ENCODE data around the gene RGS6.
A peak's percentile ranks its signal among the peaks of the same experiment; 100 is the strongest.

Gene RGS6

GRCh38 chr14:72023128-72024042, 91.2 kb downstream of the RGS6 start:
- DNase-seq = no peak

- DNase-seq = peak in 1 of 2 experiments; percentile 42
Measured at GRCh38 chr14:72024043-72024407, 91.8 kb downstream of the RGS6 start.

DNA sequence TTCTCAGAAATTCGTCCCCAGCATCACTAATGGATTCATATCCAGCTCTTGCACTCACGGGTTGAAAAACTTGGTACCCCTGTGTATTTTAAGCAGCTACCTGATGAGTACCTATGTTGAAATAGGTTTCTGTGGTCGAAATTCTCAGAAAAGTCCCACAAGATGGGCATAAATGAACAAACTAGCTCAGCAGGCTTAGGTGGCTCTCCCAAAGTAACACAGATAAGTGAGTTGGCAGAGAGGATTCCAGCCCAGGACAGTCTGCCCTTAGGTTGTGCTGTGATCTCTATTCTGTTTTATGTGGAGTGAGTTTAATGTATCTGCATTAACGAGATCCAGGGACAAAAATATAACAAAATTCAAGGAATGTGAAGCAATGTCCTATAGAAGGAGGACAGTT, 92.3 kb downstream of the RGS6 start:
- DNase-seq = no peak

DNA sequence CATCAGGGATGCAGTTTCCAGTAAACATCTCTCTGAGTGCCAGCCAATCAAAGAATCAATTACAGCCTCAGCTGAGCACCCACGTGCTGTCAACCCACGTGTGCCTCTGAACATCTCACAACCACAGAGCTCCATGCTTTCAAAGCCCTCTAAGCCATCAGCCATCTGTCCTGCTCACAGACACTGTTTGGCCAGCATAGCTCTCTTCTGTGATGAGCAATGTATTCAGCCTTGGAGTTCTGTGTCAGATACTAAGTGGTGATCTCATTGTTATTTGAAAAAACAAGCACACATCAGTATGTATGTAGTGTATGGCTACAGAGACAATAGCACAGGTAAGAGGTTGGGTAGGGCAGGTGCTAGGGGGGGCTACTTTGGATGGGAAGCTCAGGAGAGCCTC, 94.3 kb downstream of the RGS6 start:
- no peak for DNase-seq

- no peak for DNase-seq
Measured at GRCh38 chr14:72027061-72027460, 94.8 kb downstream of the RGS6 start.

GRCh38 chr14:72033365-72033764, 101.1 kb downstream of the RGS6 start:
- no peak for DNase-seq

GRCh38 chr14:72040528-72040927, 108.3 kb downstream of the RGS6 start:
- DNase-seq = no peak

- no peak for DNase-seq
Measured at GRCh38 chr14:72045271-72045670, 113.0 kb downstream of the RGS6 start.

DNA sequence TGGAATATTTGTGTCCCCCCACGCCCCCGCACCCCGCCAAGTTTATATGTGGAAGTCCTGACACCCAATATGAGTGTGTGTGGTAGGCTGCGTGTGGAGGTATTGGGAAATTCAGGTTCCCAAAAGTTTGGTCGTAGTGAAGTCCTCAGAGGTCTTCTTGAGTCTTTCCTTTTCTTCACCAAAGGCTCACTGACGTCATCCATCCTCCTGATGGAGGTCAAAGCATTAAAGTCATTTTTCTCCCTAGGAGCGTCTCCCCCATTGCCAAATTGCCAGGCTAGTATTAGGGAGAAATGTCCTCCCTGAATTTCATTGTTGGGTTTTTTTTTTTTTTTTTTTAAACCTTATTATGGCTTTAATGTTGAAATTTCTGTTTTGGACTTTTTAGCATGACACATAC, 113.7 kb downstream of the RGS6 start:
- no peak for DNase-seq

DNA sequence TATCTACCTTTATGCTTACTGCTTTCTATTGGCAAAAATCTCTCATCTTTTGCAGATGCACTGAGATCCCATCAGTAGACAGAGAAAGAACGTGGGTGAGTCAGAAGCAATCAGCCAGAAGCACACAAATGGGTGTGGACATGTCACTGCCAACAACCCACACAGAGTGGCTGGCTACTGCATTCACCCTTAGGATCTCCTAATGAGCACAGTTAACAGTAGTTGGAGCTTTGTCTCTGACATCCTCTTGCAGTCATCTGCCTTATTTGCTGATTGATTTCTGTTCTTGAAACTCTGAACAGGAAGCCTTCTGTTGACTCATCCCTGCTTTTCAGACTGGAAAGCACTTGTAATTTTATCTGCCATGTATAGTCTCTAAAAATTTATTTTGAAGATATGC, 117.2 kb downstream of the RGS6 start:
- no peak for DNase-seq

GRCh38 chr14:72052356-72052755, 120.1 kb downstream of the RGS6 start:
- DNase-seq = no peak

GRCh38 chr14:72053651-72054050, 121.4 kb downstream of the RGS6 start:
- DNase-seq = no peak

DNA sequence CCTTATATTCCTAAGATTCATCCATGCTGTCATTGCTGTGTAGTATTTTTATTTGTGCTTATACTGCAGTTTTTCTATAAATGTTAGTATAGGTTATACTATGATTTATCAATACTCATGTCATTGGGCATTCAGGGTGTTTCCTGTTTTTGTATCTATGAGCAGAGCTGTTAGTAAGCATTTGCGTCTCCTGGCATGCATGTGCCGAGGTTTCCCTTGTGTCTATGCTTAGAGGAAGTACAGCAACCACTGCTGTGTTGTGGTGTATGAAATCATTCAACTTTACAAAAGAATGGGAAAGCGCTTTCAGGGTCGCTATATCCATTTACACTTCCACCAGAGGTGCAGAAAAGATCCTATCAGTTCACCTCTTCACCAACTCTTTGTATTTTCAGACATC, 122.7 kb downstream of the RGS6 start:
- no peak for DNase-seq

DNA sequence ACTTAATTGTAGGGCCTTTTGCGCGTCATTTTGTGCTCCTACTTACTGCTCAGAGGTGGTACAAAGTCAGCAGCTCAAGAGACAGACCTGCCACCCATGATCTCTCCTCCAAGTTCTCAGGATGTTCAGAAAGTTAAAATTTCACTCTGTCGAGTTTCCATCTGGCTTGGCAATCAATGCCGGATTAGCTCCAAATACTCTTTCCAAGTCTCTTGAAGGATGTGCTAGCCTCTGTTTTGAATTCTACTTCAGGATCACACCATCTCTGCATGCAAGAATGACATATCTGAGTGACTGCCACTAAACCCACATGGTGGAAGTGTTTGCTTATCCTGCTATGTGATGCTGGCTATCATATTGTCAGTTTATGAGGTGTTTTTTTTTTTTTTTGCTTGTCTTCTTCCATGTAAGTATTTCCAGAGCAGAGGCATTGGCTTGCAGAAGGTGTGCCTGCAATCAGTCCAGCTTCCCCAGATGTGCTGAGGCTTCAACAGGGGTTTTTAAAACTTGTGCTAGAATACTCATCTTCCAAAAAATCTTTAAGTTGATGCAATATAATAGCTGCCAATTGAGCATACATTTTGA, 125.6 kb downstream of the RGS6 start:
- no peak for DNase-seq

DNA sequence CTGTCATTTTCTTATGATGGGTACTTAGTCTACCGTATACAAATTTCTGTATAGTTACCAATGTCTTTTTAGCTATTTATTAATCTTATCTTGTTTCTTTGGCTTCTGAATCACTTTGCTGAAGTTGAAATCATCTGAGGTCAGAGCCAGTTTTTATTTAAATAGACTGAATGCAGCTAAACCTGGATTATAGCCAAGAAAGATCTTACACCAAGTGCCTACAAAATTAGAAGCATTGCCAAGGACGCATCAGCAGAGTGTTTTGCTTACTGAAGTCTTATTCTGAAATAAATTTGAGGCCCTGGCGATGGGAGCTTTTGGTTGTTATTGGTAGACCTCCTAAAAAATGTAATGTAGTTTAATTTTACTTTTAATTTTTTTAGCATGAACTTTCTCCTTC, 128.2 kb downstream of the RGS6 start:
- no peak for DNase-seq

DNA sequence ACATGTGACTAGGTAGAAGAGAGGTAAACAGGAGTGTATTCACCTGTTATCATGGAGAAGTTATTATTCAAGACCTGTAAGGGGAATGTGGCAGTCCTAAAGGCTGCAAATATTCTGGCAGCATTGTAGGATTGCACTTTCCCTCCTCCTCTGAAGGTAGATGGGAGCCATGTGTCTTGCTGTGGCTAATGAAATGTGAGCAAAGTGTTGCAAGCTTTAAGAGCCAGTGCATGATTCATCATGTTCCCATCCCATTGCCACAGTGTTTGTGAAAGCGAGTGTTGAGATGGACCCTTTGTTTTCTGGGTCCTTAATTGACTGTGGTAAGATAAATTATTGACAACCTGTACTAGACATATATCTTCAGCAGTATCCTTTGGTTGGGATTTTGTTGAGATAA, 128.7 kb downstream of the RGS6 start:
- no peak for DNase-seq

- no peak for DNase-seq
Measured at GRCh38 chr14:72061718-72062117, 129.5 kb downstream of the RGS6 start.

DNA sequence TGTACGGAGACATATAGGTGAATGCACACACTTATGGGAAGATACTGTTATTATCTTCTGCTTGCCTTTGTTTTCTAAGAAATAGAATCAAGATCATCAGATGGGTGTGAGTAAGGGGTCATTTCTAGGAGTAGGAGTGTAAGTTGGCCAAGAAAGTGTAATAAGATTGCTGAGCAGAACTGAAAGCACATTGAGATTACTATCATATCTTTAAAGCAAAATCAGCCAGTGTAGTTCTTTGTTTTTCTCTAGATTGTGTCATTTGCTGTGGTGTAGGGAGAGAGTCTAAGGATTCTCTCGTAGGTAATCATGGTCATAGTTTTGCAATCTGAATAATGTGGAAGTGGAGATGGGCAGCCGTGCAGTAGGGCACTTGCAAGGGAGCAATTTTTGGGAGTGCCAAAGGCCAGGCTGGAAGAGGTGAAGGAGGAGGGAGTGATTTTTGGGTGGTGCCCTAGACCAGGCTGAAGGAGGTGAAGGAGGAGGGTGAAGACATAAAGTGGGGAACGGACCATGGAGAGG, 131.6 kb downstream of the RGS6 start:
- DNase-seq = no peak

DNA sequence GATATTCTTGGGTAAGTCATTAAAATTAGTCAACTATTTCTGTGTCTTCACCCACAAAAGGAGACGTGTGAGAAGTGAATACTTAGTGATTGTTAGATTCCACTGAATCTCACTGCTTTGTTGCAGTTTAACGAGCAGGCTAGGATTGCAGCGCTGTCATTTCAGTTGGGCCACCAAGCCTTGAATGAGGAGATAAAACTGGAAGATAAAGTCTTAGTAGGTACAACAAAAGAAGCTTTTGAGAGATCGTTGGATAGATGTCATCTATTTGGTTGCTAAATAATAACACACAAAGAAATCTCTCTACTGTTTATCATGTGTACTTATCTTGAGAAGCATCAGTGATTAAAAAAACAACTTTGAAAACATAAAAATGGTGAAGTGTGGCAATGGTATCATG, 132.3 kb downstream of the RGS6 start:
- no peak for DNase-seq

GRCh38 chr14:72070458-72070857, 138.2 kb downstream of the RGS6 start:
- DNase-seq = no peak

DNA sequence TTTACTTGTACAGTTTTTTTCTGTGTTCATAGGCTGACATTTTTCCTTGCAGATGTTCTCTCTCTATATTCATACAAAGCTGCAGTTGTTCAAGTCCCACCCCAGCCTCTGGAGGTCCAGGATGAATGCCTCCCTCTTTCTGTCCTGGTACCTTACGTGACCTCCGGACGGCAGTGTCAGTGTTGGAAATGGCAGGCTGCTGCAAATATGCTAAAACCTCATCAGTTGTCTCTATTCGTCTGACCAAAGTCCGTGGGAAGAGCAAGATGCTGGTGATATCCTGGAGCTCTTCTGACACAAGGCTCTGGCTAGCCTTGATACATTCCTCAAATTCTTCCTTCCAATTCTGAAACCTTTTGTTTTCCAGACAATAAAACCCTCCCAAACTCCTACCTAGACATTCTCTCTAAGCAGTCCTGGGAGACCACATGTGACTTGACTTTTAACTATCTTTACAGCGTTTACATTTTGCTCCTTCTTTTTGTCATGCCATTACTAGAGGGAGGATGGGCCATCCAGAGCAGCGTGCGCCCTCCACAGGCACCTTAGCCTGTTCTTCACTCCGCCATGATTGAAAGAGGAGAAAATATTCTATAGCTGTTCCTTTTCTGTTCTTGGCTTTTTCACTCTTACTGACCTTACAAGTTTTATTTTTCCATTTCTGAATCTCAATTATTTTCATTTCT, 143.6 kb downstream of the RGS6 start:
- peak in 1 of 2 experiments; percentile 6 for DNase-seq

GRCh38 chr14:72081137-72081536, 148.9 kb downstream of the RGS6 start:
- DNase-seq = no peak

GRCh38 chr14:72084935-72085334, 152.7 kb downstream of the RGS6 start:
- no peak for DNase-seq

GRCh38 chr14:72089625-72090024, 157.4 kb downstream of the RGS6 start:
- no peak for DNase-seq
